Bone marrow (tissue), 2 donors: Measurements from ENCODE around the gene JKAMP.
"Not testable (repeated sequence)": the region's sequence is repeated elsewhere in the genome, so short reads cannot be mapped to it uniquely, and the experiment has no call there.

Experiments used
- DNase-seq, 2 donors: peaks; one replicate each; lab custom pipeline; 2025; lab: John Stamatoyannopoulos, UW

The JKAMP gene, protein sequence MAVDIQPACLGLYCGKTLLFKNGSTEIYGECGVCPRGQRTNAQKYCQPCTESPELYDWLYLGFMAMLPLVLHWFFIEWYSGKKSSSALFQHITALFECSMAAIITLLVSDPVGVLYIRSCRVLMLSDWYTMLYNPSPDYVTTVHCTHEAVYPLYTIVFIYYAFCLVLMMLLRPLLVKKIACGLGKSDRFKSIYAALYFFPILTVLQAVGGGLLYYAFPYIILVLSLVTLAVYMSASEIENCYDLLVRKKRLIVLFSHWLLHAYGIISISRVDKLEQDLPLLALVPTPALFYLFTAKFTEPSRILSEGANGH

DNA sequence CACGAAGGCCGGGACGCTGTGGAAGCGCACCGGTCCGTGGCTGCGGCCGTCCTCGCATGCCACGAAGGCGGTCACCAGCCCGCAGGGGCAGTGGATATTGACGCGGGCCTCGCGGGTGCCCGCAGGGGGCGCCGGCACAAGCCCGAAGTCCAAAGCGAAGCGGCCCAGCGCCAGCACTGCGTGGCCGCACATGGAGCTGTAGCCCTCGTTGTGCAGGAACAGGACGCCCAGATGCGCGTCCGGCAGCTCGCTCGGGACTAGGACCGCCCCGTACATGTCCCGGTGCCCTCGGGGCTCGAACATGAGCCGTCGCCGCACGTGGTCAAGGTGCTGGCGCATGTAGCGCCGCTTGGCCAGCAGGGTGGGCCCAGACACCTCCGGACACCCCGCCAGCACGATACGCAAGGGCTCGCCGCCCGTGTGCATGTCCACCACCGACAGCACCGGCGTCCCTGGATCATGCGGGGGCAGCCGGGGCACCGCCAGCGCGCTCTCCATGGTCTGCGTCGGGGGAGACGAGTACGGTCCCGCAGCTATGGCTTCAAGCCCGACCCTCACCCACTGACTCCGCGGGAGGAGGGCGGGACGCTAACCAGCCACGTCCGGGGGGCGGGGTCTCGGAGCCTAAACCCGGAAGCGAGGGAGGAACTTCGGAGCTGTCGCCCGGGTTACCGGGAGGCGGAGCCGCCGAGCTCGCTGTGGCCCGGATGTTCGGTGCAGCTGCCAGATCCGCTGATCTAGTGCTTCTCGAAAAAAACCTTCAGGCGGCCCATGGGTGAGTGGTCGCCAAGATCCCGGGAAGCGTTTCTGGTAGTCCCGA, at the start of gene JKAMP, which contains the start of gene L3HYPDH:
JKAMP (plus strand) TSS at position 699 of the 820 bp plus-strand sequence; CDS start at position 772, 73 bp downstream.
L3HYPDH (minus strand) TSS at position 590 of the 820 bp plus-strand sequence; CDS start at position 498, 92 bp downstream.
- DNase-seq = peak; percentile 90 to 93

DNA sequence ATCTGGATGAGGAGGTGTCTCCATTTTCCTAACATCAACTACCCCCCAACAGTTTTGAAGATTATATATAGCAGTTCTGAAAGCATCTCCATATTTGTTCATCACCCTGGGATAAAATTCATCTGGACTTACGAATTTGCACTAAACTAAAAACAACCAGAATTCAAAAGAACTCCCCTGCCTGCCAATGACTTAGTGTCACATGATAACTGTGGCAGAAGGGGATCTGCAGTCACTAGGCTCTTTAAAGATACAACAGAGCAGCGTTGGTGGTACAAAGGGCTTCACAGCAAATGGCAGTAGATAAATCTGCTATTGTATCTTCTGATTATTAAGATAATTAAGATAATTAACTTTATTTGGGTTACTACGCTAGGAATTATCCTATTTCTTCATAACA, 49.2 kb upstream of the JKAMP start:
- DNase-seq = no peak

DNA sequence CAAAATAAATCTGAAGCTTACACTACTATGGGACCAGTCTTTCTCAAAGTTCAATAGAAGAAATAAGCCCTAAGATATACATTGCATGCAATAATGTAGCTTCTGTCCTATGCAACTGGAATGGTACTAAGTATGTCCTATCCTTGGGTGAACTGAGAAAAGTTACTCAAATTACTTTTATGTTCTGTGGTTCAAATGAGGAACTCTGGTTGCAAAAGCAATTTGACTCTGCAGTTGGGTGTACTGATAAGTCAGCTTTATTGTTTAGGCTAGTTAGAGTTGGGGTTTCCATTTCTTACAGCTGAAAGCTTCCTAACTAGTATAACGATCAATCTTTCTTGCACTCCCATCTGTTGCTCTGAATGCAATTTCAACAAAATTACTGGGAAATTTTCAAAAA, 48.3 kb upstream of the JKAMP start:
- no peak for DNase-seq

DNA sequence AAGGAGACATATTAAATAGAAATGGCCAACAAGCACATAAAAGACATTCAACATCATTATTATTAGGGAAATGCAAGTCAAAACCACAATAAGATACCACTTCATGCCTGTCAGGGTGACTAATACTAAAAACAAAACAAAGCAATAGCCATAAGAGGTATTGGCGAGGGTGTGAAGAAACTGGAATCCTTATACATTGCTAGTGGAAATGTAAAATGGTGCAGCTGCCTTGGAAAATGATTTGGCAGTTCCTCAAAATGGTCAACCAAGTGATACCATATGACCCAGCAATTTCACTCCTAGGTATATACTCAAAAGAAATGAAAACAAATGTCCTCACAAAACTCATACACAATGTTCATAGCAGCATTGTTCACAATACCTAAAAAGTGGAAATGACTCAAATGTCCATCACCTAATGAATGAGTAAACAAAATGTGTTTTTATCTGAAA, 46.1 kb upstream of the JKAMP start:
- no peak for DNase-seq

DNA sequence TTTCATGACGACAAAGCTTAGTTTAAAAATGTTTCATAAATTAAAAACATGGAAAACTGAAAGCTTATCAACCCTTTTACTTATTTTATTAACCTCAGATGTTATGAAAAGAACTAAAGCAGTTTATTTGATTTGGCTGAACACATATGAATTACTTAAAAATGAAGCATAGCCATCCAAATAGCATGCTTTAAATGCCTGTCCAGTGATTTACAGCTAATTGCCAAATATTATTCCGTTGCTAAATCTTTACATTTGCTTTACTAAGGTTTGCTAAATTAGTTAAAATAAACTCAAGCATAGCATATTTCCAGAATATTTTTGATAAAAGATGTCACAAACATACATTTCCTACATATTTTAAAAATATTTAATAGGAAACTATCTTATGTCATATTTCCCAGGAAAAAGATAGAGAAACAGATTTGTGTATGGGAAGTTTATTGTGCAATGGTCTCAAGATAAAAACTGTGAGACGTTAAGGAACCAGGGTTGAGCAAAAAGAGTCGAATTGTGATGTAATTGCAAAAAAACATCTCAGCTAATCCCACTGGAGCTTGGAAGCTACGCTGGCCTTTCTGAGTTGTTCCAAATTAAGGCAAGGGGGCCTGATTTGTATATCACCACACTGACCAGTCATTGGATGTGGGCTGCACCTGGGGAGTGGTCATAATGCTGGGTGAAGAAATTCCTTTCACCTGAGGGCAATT, 44.9 kb upstream of the JKAMP start:
- no peak for DNase-seq

DNA sequence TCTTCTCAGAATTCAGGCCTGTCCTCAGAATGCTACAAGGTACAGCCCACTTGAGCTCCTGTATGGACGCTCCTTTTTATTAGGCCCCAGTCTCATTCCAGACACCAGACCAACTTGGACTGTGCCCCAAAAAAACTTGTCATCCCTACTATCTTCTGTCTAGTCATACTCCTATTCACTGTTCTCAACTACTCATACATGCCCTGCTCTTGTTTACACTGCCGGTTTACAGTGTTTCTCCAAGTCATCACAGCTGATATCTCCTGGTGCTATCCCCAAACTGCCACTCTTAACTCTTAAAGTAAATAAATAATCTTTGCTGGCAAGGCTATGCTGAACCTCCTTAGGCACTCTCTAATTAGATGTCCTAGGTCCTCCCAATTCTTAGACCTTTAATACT, 35.6 kb upstream of the JKAMP start:
- DNase-seq = not testable (repeated sequence)

DNA sequence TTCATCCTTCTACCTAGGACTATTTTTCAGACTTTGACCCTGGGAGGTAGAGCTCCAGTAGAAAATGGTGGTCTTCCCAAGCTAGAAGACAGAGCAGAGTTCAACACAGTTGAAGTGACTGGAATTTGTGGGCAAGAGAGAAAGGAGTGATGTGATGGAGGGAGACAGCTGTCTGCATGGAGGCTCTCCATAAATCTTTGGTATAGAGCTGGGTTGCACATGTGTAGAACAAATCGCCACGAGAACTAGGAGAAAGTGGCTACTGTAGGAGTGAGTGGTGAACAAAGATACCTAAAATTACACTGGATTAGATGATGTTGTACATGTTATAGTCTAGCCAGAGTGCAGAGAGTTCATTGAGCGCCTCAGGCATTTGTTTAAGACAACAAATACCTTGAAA, 33.6 kb upstream of the JKAMP start:
- DNase-seq = no peak

DNA sequence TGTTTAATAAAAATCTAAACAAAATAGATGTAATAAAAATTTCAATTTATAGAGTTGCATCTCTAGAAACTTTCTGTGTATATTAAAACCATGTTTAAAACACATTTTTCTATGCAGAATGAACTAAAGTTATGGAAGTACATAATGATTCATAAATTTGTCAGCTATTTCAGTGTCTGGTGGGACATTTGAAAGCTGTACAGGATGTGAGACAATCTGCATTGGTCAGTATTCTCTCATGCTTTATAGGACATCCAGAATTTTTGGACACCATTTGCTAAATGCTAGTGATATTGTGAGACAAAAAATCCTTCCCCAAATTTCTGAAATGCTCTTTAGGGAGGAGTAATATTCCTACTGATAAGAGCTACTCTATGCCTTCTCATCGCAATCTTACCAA, 32.5 kb upstream of the JKAMP start:
- DNase-seq = no peak

DNA sequence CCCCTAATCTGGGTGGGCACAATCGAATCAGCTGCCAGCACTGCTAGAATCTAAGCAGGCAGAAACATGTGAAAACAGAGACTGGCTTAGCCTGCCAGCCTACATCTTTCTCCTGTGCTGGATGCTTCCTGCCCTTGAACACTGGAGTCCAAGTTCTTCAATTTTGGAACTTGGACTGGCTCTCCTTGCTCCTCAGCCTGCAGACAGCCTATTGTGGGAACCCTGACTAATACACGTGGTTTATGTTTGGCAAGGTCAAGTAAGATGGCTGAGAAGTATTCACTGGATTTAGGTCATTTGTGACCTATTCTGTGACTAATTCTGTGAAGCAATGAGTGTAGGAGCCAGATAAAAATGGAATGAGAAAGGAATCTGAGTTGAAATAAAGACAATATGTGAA, 30.2 kb upstream of the JKAMP start:
- no peak for DNase-seq

DNA sequence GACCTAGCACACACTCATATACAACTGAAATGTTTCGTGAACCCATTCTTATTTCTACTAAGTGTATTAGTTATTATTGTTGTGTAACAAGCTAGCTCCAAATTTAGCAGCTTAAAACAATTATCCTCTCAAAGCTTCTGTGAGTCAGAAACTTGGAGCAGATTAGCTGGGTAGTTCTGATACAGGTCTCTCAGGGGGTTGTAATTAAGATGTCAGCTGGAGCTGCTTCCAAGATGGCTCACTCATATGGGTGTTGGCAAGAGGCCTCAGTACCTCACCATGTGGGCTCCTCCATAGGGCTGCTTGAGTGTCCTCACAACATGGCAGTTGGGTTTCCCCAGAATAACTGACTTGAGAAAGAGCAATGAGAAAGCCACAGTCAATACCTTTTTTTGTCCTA, 28.9 kb upstream of the JKAMP start:
- DNase-seq = no peak

DNA sequence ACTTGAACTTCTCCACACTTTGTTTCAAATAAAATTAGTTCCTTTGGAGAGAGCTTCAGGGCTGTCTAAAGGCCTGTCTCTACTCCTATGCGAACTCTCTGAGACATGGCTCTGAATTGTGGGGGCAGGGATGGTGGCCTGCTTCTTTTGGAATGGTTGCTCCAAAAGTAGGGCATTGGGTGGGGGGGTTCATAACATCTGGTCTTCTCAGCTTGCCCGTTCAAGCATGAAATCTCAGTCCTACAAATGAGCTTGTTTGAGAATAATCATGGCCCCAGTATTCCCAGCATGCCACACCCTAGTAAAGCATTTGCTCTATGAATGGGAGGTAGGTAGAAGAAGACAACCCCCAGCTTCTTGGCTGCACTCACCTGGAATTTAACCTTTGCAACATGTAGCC, 25.8 kb upstream of the JKAMP start:
- no peak for DNase-seq

DNA sequence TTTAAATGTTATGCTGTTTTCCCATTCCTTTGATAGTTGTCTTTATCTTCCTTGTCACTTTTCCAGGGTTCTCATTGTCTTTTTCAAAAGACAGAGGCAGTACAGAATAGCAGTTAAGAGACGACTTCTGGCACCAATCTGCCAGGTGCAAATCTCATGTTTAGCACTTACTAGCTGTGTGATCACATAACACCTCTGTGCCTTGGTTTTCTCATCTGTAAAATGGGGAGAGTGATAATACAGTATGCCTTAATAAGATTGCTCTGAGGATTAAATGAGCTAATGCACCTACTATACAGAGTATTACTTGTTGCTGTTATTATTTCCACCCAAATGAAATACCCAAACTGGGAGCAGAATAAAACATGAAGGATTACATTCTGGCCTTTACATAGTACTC, 23.9 kb upstream of the JKAMP start:
- no peak for DNase-seq

DNA sequence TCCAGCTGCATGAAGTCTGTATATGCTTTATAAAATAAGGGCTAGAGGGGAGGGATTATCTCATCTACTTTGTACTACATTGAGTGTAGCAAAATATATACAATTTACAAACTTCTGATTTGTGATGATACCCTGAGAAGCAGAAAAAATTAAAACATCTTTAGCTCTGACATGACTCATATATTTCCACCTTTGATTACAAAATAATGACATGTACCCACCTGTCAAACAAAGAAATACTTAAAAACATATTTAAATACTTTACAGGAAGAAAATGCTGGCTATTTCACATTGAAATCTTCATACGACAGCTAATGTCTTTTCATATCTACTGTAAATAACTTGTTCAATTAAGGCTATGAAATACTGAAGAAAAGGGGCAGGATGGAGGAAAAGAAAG, 22.4 kb upstream of the JKAMP start:
- no peak for DNase-seq

DNA sequence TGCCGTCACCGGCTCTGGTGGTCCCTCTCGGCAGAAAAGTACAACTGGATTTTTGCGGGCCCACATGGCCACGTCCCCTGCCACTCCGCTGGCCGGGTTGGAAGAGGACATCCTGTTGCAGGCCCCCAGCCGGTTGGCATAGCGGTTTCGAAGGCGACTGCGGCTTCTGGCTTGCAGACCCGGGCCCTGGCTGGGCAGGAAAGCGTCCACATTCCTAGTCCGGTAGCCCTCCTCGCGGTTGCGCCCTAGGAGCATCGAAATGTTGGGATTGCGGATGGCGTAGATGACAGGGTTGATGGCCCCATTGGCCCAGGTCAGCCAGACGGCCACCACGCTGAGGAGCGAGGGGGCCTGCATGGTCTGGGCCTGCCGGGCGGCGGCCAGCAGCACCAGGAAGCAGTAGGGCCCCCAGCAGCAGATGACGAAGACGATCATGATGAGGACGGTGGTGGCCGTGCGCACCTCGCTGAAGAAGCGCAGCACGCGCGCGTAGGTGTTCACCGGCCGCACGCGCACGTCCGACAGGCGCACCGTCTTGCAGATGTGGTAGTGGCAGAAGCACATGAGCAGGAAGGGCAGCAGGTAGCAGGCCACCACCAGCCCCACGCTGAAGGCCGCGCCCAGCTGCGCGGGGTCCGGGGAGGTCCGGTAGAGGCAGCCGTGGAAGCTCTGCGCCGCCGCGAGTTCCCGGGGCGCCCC, 20.4 kb upstream of the JKAMP start:
- DNase-seq = no peak

DNA sequence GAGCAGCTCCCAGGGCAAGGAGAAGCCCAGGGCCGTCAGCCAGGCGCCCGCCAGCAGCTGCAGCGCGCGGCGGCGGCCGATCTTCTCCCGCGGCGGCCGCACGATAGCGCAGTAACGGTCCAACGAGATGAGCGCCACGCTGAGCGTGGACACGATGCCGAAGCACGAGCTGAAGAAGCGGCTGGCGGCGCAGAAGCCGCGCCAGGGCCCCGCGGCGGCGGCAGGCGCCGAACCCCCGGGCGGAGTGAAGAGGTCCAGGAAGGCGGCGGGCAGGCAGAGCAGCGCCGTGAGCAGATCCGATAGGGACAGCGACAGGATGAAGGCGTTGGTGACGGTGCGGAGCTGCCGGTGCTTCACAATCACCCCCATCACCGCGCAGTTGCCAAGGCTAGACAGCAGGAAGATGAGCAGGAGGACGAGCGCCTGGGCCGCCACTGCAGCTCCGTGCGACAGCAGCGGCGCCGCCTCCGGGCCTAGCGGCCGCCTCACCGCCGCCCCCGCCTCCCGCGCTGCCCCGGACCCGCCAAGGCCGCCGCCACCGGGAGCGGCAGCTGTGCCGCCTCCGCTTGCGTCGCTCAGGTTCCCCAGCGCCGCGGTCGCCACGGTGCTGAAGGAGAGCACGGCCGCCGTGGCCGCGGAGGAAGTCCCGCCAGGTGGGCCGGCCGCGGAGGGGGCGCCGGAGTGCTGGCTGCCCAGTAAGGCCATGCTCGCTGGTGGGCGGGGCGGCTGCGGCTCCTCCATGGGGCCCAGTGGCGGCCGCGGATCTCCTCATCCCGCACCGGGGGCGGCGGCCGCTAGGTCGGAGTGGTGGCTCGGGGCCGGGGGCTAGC, 19.6 kb upstream of the JKAMP start:
- peak; percentile 7 to 41 for DNase-seq

DNA sequence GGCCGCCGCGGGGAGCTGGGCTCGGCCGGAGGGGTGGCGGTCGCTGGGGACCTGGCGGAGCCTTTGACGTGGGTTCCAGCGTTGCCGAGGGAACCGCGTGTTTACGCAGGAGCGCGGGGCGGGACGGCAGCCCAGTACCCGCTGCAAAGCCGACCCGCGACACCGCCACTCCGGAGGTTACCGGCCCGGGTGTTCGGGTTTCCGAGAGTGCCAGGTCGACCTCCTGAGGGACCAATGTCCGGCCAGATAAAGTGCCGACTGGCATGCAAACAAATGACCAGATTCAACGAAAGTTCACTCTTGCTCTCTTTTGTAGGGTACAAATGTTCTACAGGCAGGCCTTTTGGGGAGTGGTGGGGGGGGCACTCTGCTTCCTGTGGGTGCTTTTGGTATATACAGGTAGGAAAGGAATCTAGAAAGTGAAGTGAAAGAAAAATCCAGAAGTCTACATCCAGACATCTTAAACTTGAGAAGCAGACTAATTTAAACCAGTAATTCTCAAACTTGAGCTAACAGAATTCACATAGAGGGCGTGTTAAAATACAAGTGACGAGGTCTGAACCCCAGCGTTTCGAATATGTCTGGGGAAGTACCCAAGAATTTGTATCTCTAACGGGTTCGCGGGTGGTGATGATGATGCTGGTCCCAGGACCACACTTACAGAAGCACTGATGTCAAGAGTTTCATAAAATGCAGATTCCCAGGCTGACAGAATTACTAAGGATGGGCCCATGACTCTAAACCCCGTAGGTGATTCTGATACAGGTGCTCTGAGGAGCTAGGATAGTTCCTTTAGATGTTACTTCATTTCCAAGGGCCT, 18.8 kb upstream of the JKAMP start, which contains the start of gene GPR135:
GPR135 (minus strand) TSS at position 65 of the 820 bp plus-strand sequence. CDS start 154 bp downstream, outside the sequence.
- DNase-seq = no peak

DNA sequence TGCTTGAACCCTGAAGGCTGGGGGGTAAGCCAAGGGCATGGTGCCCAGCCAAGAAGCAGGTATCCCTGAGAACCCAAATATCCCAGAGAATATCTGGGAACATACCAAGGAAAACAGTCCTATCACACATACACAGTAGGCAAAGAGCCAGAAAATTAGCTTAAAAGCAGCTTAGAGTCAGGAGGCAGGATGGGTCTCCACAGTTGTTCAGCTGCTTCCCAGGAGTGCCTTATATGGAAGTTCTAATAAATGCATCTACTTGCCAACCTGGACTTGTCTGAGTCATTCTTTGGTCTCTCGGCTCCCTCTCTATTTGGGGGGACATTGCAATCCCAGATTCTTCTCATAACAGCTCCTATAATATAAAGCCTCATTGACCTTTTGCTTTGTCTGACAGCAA, 10.1 kb upstream of the JKAMP start:
- DNase-seq = no peak

DNA sequence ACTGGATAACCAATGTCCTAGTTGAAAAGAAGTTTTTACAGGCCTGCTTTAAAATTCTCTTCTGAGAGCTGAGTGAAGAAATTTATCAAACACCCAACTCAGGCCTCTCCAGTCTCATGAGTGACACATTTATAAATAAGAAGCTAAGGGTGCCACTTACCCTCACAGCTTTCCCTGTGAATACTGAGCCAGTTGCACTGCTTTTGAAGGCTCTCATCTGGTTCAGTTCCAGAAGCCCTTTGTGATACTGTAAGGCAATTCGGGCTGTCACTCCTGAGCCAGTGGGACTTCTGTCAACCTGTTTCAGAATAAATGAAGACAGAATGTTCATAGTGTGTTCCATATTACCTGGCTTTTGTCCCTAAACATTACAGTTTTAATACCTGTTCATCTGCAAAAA, 8.6 kb upstream of the JKAMP start:
- DNase-seq = no peak

DNA sequence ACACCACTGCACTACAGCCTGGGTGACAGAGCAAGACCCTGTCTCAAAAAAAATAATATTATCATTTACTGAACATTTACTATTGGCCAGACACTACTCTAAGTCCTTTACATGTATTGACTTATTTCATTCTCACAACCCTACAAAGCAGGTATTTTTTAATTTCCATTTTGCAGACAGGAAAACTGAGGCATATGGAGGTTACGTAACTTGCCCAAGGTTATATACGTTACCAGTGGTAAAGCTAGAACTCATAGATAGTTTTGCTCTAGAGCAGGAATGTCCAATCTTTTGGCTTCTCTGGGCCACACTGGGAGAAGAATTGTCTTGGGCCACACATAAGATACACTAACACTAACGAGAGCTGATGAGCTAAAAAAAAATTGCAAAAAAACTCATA, 5.8 kb upstream of the JKAMP start:
- DNase-seq = no peak

DNA sequence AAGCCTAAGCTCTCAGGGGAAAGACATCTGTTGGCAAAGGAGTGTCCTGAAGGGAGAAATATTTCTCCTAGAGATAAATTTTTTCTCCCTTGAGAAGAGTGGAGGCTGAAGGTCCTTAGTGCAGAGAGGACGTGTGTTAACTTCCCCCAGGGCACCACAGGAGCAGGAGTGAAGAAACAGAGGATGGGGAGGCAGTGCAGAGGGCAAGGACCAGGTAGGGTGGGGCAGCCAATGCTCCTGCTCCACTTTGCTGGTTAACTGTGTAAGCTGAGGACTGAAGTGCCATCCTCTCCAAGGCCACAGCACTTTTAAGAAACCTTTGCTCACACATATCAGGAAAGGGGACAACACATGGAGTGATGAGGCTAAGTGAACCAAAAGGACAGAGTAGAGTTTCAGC, 4.2 kb upstream of the JKAMP start:
- no peak for DNase-seq
